ENCODE results near the gene TIMP2.

TIMP2 gene

DNA sequence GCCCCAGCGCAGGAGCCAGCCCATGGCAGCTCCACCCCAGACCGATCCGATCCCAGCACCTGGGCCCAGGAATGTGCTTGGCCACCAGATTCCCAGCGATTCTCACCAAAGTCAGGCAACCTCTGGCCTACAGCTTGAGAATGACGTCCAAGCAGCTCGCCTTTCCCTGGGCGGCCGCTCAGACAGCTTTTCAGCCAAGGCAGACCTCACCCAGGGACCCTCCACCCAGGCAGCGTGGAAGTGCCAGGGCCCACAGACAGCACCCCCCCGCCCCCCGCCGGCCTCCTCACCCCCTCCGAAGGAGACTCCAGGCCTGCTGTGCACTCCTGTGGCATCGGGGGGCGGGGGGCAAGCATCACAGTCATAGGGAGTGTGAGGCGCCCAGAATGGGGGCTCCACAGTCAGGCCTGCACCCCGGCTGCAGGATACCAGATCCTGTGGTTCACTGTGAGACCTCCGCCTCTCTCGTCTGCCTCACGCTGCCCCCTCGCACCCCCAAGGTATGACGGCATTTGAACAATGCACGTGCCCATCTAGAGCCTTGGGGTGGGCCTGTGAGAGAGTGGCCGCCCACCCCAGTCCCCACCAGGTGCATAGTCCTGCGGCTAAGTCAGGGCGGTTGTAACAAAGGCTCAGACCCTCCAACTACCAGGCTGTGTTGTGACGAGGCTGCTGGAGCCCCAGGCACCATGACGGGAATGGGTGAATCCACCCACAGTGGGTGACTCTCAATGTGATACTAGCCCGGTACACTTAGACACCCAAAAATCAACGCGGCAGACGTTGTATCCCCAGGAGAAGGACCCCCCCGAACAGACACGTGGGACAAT, 28.1 kb downstream of the TIMP2 start:
- in situ Hi-C loops (cut with MboI; ENCODE audit: low pct_unique_long_range_greater_than_20kb, low sequenced_read_pairs, unreplicated experiment), result no loop called here
- no peak for DNase-seq (ENCODE audit: low spot score)
- TF ChIP-seq, protein P1, sequence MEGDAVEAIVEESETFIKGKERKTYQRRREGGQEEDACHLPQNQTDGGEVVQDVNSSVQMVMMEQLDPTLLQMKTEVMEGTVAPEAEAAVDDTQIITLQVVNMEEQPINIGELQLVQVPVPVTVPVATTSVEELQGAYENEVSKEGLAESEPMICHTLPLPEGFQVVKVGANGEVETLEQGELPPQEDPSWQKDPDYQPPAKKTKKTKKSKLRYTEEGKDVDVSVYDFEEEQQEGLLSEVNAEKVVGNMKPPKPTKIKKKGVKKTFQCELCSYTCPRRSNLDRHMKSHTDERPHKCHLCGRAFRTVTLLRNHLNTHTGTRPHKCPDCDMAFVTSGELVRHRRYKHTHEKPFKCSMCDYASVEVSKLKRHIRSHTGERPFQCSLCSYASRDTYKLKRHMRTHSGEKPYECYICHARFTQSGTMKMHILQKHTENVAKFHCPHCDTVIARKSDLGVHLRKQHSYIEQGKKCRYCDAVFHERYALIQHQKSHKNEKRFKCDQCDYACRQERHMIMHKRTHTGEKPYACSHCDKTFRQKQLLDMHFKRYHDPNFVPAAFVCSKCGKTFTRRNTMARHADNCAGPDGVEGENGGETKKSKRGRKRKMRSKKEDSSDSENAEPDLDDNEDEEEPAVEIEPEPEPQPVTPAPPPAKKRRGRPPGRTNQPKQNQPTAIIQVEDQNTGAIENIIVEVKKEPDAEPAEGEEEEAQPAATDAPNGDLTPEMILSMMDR (IDR thresholded peaks at IDR 0.05; ENCODE audit: extremely low read depth, insufficient read depth, missing control alignments), result no peak

DNA sequence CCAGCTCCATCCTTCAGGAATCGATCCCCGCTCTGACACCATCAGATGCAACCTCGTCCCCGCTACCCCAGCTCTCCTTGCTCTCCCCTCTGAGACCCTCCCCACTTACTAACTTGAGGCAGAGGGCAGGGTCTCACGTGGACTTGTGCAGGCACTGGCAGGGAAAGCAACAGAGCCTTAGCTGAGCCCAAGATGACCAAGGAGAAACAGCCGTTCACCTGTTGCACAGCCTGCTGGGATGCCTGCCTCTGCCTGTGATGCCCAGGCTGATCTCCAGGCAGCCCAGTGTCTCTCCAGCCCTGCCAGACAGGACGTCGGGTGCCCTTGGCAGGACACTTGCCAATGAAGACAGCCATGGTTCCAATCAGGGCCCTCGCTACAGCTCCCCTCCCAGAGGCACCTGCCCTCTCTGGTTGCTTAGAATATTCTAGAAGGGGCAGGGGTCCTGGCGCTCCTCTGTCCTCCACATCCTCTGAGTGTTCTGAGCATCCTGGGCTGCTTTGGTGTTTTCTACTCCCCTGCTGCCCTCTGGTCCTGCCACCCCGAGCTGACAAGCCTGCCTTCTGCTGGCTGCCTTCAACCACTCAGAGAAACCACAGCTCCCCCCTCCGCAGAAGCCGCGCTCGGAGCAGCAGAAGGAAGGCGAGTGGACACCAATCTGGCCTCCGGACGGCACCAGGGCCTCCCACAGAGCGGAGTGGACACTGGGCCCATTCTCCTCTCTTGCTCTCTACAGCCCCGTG, 28.9 kb downstream of the TIMP2 start:
- TF ChIP-seq, protein P1 (IDR thresholded peaks at IDR 0.05; ENCODE audit: extremely low read depth, insufficient read depth, missing control alignments), result no peak
- in situ Hi-C loops (cut with MboI; ENCODE audit: low pct_unique_long_range_greater_than_20kb, low sequenced_read_pairs, unreplicated experiment), result no loop called here
- no peak for DNase-seq (ENCODE audit: low spot score)

- in situ Hi-C loops (cut with MboI; ENCODE audit: low pct_unique_long_range_greater_than_20kb, low sequenced_read_pairs, unreplicated experiment), result no loop called here
- DNase-seq (ENCODE audit: low spot score), result no peak
Measured at GRCh38 chr17:78895322-78895721, 29.9 kb downstream of the TIMP2 start.

DNA sequence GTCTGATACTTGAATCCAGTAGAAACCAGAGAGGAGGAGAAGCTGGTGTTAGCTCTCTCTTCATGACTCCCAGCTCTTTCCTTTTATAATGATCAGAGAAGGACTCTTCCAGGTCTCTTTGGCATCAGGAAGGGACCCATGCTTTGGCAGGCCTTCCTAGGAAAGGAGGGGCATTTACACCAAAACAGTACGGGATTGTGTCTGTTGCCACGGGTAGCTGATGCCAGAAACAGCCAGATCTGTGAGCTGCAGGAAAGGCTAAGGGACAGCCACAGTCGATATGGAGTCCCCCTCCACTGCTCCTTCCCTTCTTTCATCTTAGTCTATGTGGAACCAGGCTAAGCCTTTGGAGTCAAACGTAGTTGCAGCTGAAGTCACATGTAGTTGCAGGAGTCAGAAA, 31.5 kb downstream of the TIMP2 start:
- TF ChIP-seq, protein P1 (IDR thresholded peaks at IDR 0.05; ENCODE audit: extremely low read depth, insufficient read depth, missing control alignments), result no peak
- no peak for DNase-seq (ENCODE audit: low spot score)
- in situ Hi-C loops (cut with MboI; ENCODE audit: low pct_unique_long_range_greater_than_20kb, low sequenced_read_pairs, unreplicated experiment), result no loop called here

More at GRCh38 chr17:78895322-78895721, 29.9 kb downstream of the TIMP2 start:
- TF ChIP-seq, protein P1 (IDR thresholded peaks at IDR 0.05; ENCODE audit: extremely low read depth, insufficient read depth, missing control alignments), result no peak

GRCh38 chr17:78892936-78893379, 32.2 kb downstream of the TIMP2 start:
- DNase-seq (ENCODE audit: low spot score), result no peak
- TF ChIP-seq, protein P1 (IDR thresholded peaks at IDR 0.05; ENCODE audit: extremely low read depth, insufficient read depth, missing control alignments), result no peak
- in situ Hi-C loops (cut with MboI; ENCODE audit: low pct_unique_long_range_greater_than_20kb, low sequenced_read_pairs, unreplicated experiment), result no loop called here

- in situ Hi-C loops (cut with MboI; ENCODE audit: low pct_unique_long_range_greater_than_20kb, low sequenced_read_pairs, unreplicated experiment), result no loop called here
- no peak for DNase-seq (ENCODE audit: low spot score)
Measured at GRCh38 chr17:78892520-78892919, 32.7 kb downstream of the TIMP2 start.

More at GRCh38 chr17:78892520-78892919, 32.7 kb downstream of the TIMP2 start:
- TF ChIP-seq, protein P1 (IDR thresholded peaks at IDR 0.05; ENCODE audit: extremely low read depth, insufficient read depth, missing control alignments), result no peak

Data from GM13977 (cell line).